H9 (cell line): ENCODE results near the gene ZMIZ1. TPM values are rescaled to one million over a fixed set of nuclear protein-coding genes. Genes with fewer than 3 reads are reported as not detected.

Source experiments
- DNase-seq: peaks from one replicate; pipeline ENCODE4 v3.0.0-alpha.2; 2017
- H2AFZ ChIP-seq: one replicate; pipeline ENCODE4 v1.6.1; 2013; ENCODE audit warnings: mild to moderate bottlenecking, low read length, control low read depth, moderate library complexity
- H2AK5ac ChIP-seq: 2 replicates; pipeline ENCODE4 v1.6.1; 2013; ENCODE audit warnings: low read length, control low read depth, mixed read lengths; ENCODE audit not compliant: insufficient read length
- H2BK120ac ChIP-seq: one replicate; pipeline ENCODE4 v1.6.1; 2013; ENCODE audit warnings: low read depth, mild to moderate bottlenecking, low read length, control low read depth, inconsistent platforms; ENCODE audit not compliant: poor library complexity, severe bottlenecking
- H2BK12ac ChIP-seq: 2 replicates; pipeline ENCODE4 v1.6.1; 2013; ENCODE audit warnings: low read length, control low read depth, mixed read lengths, low read depth; ENCODE audit not compliant: insufficient read length
- H2BK15ac ChIP-seq: 2 replicates; pipeline ENCODE4 v1.6.1; 2013; ENCODE audit warnings: low read depth, low read length, control low read depth
- H2BK20ac ChIP-seq: one replicate; pipeline ENCODE4 v1.6.1; 2013; ENCODE audit warnings: low read depth, mild to moderate bottlenecking, low read length, control low read depth, inconsistent platforms; ENCODE audit not compliant: poor library complexity, severe bottlenecking
- H2BK5ac ChIP-seq: 2 replicates; pipeline ENCODE4 v1.6.1; 2013; ENCODE audit warnings: low read length, control low read depth, mixed read lengths; ENCODE audit not compliant: insufficient read length
- H3K14ac ChIP-seq: 2 replicates; pipeline ENCODE4 v1.6.1; 2013; ENCODE audit warnings: low read length, control low read depth; ENCODE audit not compliant: insufficient read depth
- H3K18ac ChIP-seq: 2 replicates; pipeline ENCODE4 v1.6.1; 2013; ENCODE audit warnings: low read depth, mild to moderate bottlenecking, mixed read lengths, low read length, control low read depth; ENCODE audit not compliant: insufficient read length
- H3K23ac ChIP-seq: 2 replicates; pipeline ENCODE4 v1.6.1; 2013; ENCODE audit warnings: low read length, control low read depth, mixed read lengths, low read depth; ENCODE audit not compliant: insufficient read length
- H3K23me2 ChIP-seq: 2 replicates; pipeline ENCODE4 v1.6.1; 2013; ENCODE audit warnings: low read depth, mild to moderate bottlenecking, mixed read lengths, low read length, control low read depth; ENCODE audit not compliant: insufficient read length, poor library complexity, severe bottlenecking
- H3K27ac ChIP-seq: 2 replicates; pipeline ENCODE4 v1.5.1; 2013; ENCODE audit warnings: low read length, control low read depth, mixed read lengths, low read depth; ENCODE audit not compliant: insufficient read length
- H3K27me3 ChIP-seq: 2 replicates; pipeline ENCODE4 v1.6.1; 2013; ENCODE audit warnings: low read length, control low read depth, inconsistent platforms; ENCODE audit not compliant: insufficient read depth
- H3K4ac ChIP-seq: 2 replicates; pipeline ENCODE4 v1.6.1; 2013; ENCODE audit warnings: low read depth, mild to moderate bottlenecking, control low read depth, inconsistent platforms, low read length, moderate library complexity
- H3K4me1 ChIP-seq: 2 replicates; pipeline ENCODE4 v1.6.1; 2013; ENCODE audit warnings: low read length, control low read depth, inconsistent platforms; ENCODE audit not compliant: insufficient read depth
- H3K4me2 ChIP-seq: 2 replicates; pipeline ENCODE4 v1.6.1; 2013; ENCODE audit warnings: low read length, control low read depth, mixed read lengths; ENCODE audit not compliant: insufficient read length, insufficient read depth
- H3K56ac ChIP-seq: 2 replicates; pipeline ENCODE4 v1.6.1; 2013; ENCODE audit warnings: low read depth, mild to moderate bottlenecking, mixed read lengths, low read length, control low read depth; ENCODE audit not compliant: insufficient read length
- H3K79me1 ChIP-seq: 2 replicates; pipeline ENCODE4 v1.6.1; 2013; ENCODE audit warnings: low read depth, mild to moderate bottlenecking, moderate library complexity, low read length, control low read depth, inconsistent platforms; ENCODE audit not compliant: insufficient read depth, poor library complexity, severe bottlenecking
- H3K79me2 ChIP-seq: 2 replicates; pipeline ENCODE4 v1.6.1; 2013; ENCODE audit warnings: low read length, control low read depth, inconsistent platforms; ENCODE audit not compliant: insufficient read depth
- H3K9ac ChIP-seq: 2 replicates; pipeline ENCODE4 v1.6.1; 2013; ENCODE audit warnings: low read length, control low read depth, mixed read lengths; ENCODE audit not compliant: insufficient read length; ENCODE audit errors: extremely low read depth
- H3K9me3 ChIP-seq: one replicate; pipeline ENCODE4 v1.6.1; 2013; ENCODE audit warnings: low read depth, low read length, inconsistent platforms; ENCODE audit not compliant: control insufficient read depth
- H3T11ph ChIP-seq: one replicate; pipeline ENCODE4 v1.6.1; 2013; ENCODE audit warnings: mild to moderate bottlenecking, low read length, control low read depth, inconsistent platforms
- H4K20me1 ChIP-seq: one replicate; pipeline ENCODE4 v1.6.1; 2013; ENCODE audit not compliant: control insufficient read depth, insufficient read length, insufficient read depth
- H4K5ac ChIP-seq: 2 replicates; pipeline ENCODE4 v1.6.1; 2013; ENCODE audit warnings: low read depth, mild to moderate bottlenecking, mixed read lengths, low read length, control low read depth; ENCODE audit not compliant: insufficient read length
- H4K8ac ChIP-seq: replicated peaks from 2 replicates; pipeline ENCODE4 v1.6.1; 2013; ENCODE audit warnings: low read length, control low read depth, mixed read lengths, low read depth; ENCODE audit not compliant: insufficient read length
- H4K91ac ChIP-seq: 2 replicates; pipeline ENCODE4 v1.6.1; 2013; ENCODE audit warnings: low read depth, mild to moderate bottlenecking, moderate library complexity, mixed read lengths, low read length, control low read depth; ENCODE audit not compliant: insufficient read length
- H3K27ac Mint-ChIP-seq, 3 experiments: 2 replicates in 2 of 3; 3 replicates in 1 of 3; pipeline ENCODE4 v1.8.0; 2020 to 2021; ENCODE audit warnings: mixed read lengths in 3 of 3, mild to moderate bottlenecking in 1 of 3, moderate library complexity in 1 of 3
- H3K27me3 Mint-ChIP-seq: 2 replicates; pipeline ENCODE4 v1.8.0; 2021; ENCODE audit warnings: low read depth, mild to moderate bottlenecking, moderate library complexity, mixed read lengths
- H3K36me3 Mint-ChIP-seq, 3 experiments: 2 replicates in 2 of 3; 3 replicates in 1 of 3; pipeline ENCODE4 v1.8.0; 2020 to 2021; ENCODE audit warnings: low read depth in 3 of 3, mixed read lengths in 3 of 3; ENCODE audit not compliant: insufficient read depth in 1 of 3
- H3K4me1 Mint-ChIP-seq, 2 experiments: 2 replicates each; pipeline ENCODE4 v1.8.0; 2020; ENCODE audit warnings: mixed read lengths in 2 of 2
- H3K4me3 Mint-ChIP-seq, 2 experiments: 2 replicates in 1 of 2; 3 replicates in 1 of 2; pipeline ENCODE4 v1.8.0; 2020 to 2021; ENCODE audit warnings: mild to moderate bottlenecking in 2 of 2, mixed read lengths in 2 of 2, moderate library complexity in 1 of 2
- H3K9me3 Mint-ChIP-seq, 2 experiments: 2 replicates in 1 of 2; 3 replicates in 1 of 2; pipeline ENCODE4 v1.8.0; 2020; ENCODE audit warnings: mild to moderate bottlenecking in 2 of 2, mixed read lengths in 2 of 2, moderate library complexity in 1 of 2
- WGBS: extraction: QIAGEN DNeasy Blood & Tissue Kit; methylation state at CpG from one replicate; pipeline ENCODE4 v1.1.7; 2013; ENCODE audit warnings: missing lambda C conversion rate, low lambda C conversion rate, mixed read lengths; ENCODE audit not compliant: insufficient read length; ENCODE audit errors: extremely low coverage; 5-methylcytosine and 5-hydroxymethylcytosine counted together
- total RNA-seq: library from RNA; stranded (reverse); gene quantifications from 2 replicates; pipeline ENCODE4 v1.2.1, GENCODE V29; 2021
- TF ChIP-seq, protein P1 (sequence below): fragments of 200-600 bp; sonication (generic); conservative IDR thresholded peaks from 3 replicates; pipeline ENCODE4 v1.8.0; 2021; ENCODE audit warnings: antibody characterized with exemption, mild to moderate bottlenecking

The ZMIZ1 gene
- total RNA-seq, 1 experiment from 2014 or later: 36.9 TPM

DNA sequence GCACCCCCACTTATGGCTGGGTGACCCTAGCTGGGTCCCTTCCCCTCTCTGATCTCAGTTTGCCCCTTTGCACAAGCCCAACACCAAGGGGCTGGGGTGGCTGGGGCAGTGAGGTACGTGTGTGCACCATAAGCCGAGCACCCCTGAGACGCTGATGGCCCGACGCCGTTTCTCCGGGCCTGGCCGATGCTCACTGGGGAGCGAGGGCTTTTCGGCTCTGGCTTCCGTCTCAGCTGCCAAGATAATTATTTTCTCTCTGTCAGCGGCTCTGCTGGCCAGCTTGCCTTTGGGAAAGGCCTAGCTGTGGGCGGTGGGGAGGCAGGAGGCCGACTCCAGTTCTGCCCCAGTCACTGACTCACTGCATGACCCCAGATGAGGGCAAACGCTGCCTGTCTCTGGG, 91.0 kb downstream of the ZMIZ1 start:
- Histone ChIP-seq H3K56ac (no peak overlapping the region), H3K27me3 (no peaks in the 10 kb centered on the region), H3K4me2 (no peak overlapping the region), H4K8ac (no peak overlapping the region), H2AFZ (no peak overlapping the region), H3K9me3 (no peaks in the 10 kb centered on the region), H4K5ac (no peak overlapping the region), H2BK5ac (no peak overlapping the region), H3K4ac (no peak overlapping the region), H2BK20ac (no peak overlapping the region), H3K23ac (no peak overlapping the region), H3K79me2 (no peaks in the 10 kb centered on the region), H3K18ac (peak overlapping the region; percentile 16), H3T11ph (no peak overlapping the region), H3K14ac (0 out of 2 replicates have a peak overlapping the region, but pooled peaks have one; percentile 0), H3K23me2 (no peaks in the 10 kb centered on the region), H2BK15ac (no peak overlapping the region), H3K27ac (no peak overlapping the region), H3K9ac (no peak overlapping the region), H2BK120ac (no peak overlapping the region), H3K79me1 (no peaks in the 10 kb centered on the region), H4K20me1 (no peaks in the 10 kb centered on the region), H2AK5ac (no peak overlapping the region), H2BK12ac (no peak overlapping the region), H3K4me1 (peaks cover 21% of the 10 kb centered on the region; the same call in 1 of the 2 replicates), H4K91ac (peak overlapping the region; percentile 82)
- Mint-ChIP-seq H3K27ac (peak overlapping the region in 2 of 3 experiments; percentile 51 to 59; a peak in 1 of 7 replicates), H3K36me3 (no peaks in the 10 kb centered on the region), H3K9me3 (no peaks in the 10 kb centered on the region), H3K4me1 (peaks cover 45 to 54% of the 10 kb centered on the region in 2 experiments), H3K4me3 (no peak overlapping the region), H3K27me3 (no peaks in the 10 kb centered on the region)
- TF ChIP-seq, protein P1, sequence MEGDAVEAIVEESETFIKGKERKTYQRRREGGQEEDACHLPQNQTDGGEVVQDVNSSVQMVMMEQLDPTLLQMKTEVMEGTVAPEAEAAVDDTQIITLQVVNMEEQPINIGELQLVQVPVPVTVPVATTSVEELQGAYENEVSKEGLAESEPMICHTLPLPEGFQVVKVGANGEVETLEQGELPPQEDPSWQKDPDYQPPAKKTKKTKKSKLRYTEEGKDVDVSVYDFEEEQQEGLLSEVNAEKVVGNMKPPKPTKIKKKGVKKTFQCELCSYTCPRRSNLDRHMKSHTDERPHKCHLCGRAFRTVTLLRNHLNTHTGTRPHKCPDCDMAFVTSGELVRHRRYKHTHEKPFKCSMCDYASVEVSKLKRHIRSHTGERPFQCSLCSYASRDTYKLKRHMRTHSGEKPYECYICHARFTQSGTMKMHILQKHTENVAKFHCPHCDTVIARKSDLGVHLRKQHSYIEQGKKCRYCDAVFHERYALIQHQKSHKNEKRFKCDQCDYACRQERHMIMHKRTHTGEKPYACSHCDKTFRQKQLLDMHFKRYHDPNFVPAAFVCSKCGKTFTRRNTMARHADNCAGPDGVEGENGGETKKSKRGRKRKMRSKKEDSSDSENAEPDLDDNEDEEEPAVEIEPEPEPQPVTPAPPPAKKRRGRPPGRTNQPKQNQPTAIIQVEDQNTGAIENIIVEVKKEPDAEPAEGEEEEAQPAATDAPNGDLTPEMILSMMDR: no peak
- DNase-seq: no peak
- no CpG with 5 or more reads among the region's 15 CpGs for WGBS
